Measurements from ENCODE around the gene A4GNT. TPM values are rescaled to one million over a fixed set of nuclear protein-coding genes. Genes with fewer than 3 reads are reported as not detected.
A peak's percentile ranks its signal among the peaks of the same experiment; 100 is the strongest.

The A4GNT gene
- total RNA-seq, 1 donor from 2014 or later, result not detected

GRCh38 chr3:138081371-138082084 lies 50.7 kb downstream of the A4GNT start:
- Mint-ChIP-seq H3K36me3 (peaks cover 30% of the 10 kb centered on the region), H3K4me3 (no peak overlapping the region), H3K27ac (peak overlapping the region; percentile 76), H3K9me3 (no peaks in the 10 kb centered on the region), H3K27me3 (ENCODE audit: low read depth) (no peaks in the 10 kb centered on the region), H3K4me1 (peaks cover 14% of the 10 kb centered on the region)
- DNase-seq (ENCODE audit: low spot score in 2 of 2, unreplicated experiment in 2 of 2), result no peak
- TF ChIP-seq CTCF (IDR thresholded peaks at IDR 0.05; ENCODE audit: unreplicated experiment), result no peak

- H3K9me3 Mint-ChIP-seq, result peaks cover 13% of the 10 kb centered on the region
- H3K4me3 Mint-ChIP-seq, result no peak overlapping the region
- DNase-seq (ENCODE audit: low spot score in 2 of 2, unreplicated experiment in 2 of 2), result no peak
- H3K27ac Mint-ChIP-seq, result no peak overlapping the region
- peaks cover 14% of the 10 kb centered on the region for H3K4me1 Mint-ChIP-seq
- TF ChIP-seq CTCF (IDR thresholded peaks at IDR 0.05; ENCODE audit: unreplicated experiment), result no peak
- peaks cover 40% of the 10 kb centered on the region for H3K36me3 Mint-ChIP-seq
- H3K27me3 Mint-ChIP-seq (ENCODE audit: low read depth), result no peaks in the 10 kb centered on the region
Observed at GRCh38 chr3:138079901-138080300, 52.3 kb downstream of the A4GNT start.

- no peak for TF ChIP-seq CTCF (IDR thresholded peaks at IDR 0.05; ENCODE audit: unreplicated experiment)
- Mint-ChIP-seq H3K4me3 (no peak overlapping the region), H3K36me3 (peaks cover 39% of the 10 kb centered on the region), H3K4me1 (peaks cover 14% of the 10 kb centered on the region), H3K27ac (no peak overlapping the region), H3K9me3 (peaks cover 20% of the 10 kb centered on the region), H3K27me3 (ENCODE audit: low read depth) (no peaks in the 10 kb centered on the region)
- no peak for DNase-seq (ENCODE audit: low spot score in 2 of 2, unreplicated experiment in 2 of 2)
Observed at GRCh38 chr3:138078901-138079344, 53.3 kb downstream of the A4GNT start.

GRCh38 chr3:138078096-138078495 lies 54.1 kb downstream of the A4GNT start:
- DNase-seq (ENCODE audit: low spot score in 2 of 2, unreplicated experiment in 2 of 2), result no peak
- H3K4me1 Mint-ChIP-seq, result peaks cover 14% of the 10 kb centered on the region
- H3K27ac Mint-ChIP-seq, result no peak overlapping the region
- TF ChIP-seq CTCF (IDR thresholded peaks at IDR 0.05; ENCODE audit: unreplicated experiment), result no peak
- H3K27me3 Mint-ChIP-seq (ENCODE audit: low read depth), result no peaks in the 10 kb centered on the region
- no peak overlapping the region for H3K4me3 Mint-ChIP-seq
- peaks cover 24% of the 10 kb centered on the region for H3K9me3 Mint-ChIP-seq
- peaks cover 46% of the 10 kb centered on the region for H3K36me3 Mint-ChIP-seq

Other genes with a start within 250 kb of the A4GNT start
- not detected in 3 replicates for gene CLDN18, start 122.2 kb downstream of the A4GNT start, total RNA-seq
- gene DZIP1L, start 16.8 kb downstream of the A4GNT start, total RNA-seq, result 24.9 to 26.5 TPM (median 25.1 TPM) in 3 replicates
- gene DBR1, start 42.5 kb upstream of the A4GNT start, total RNA-seq, result 19.3 to 21.1 TPM (median 21.0 TPM) in 3 replicates
- 48.8 to 53.2 TPM (median 50.6 TPM) in 3 replicates for gene ARMC8, start 54.9 kb upstream of the A4GNT start, total RNA-seq
- gene NME9, start 197.5 kb upstream of the A4GNT start, total RNA-seq, result 0.34 to 1.1 TPM (median 0.44 TPM) in 3 replicates
- 37.3 to 40.4 TPM (median 40.1 TPM) in 3 replicates for gene MRAS, start 216.2 kb upstream of the A4GNT start, total RNA-seq

Measured in mesothelial cell of epicardium (in vitro differentiated cells).